ENCODE measurements around the gene AMBRA1.

GRCh38 chr11:46562527-46562926, 31.3 kb downstream of the AMBRA1 start:
- TF ChIP-seq CTCF (IDR thresholded peaks at IDR 0.05) (no peak), POLR2AphosphoS5 (IDR thresholded peaks at IDR 0.05) (no peak), POLR2A (IDR thresholded peaks at IDR 0.05) (no peak)
